ENCODE measurements around the gene FAM107B.

DNA sequence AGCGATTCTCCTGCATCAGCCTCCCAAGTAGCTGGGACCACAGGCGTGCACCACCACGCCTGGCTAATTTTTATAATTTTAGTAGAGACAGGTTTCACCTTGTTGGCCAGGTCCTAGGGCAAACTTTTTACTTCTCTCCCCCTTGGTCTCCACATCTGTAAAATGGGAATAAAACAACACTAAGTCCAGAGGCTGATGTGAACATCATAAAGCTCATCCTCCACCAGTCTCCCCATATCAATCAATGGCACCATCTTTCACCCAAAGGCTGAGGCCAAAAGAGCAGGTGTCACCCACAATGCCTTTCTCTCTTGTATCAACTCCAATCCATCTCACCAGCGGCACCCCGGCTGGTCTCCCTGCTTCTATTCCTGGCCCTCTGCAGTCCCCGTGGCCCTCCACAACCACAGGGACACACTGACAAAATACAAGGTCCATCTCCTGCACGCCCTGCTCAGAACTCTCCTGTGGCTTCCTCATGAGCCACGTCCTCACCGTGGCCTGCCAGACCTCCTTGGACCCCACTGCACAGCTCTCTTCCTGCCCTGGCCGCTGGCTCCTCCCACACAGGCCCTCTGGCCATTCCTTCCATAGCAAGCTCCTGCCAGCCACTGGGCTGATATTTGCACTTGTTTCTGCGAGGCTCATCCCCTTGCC lies 179.0 kb downstream of the FAM107B start:
- TF ChIP-seq CTCF (conservative IDR thresholded peaks at IDR 0.05) (no peak), ZFX (IDR thresholded peaks at IDR 0.05) (no peak)
